WTC11 (cell line): ENCODE measurements around the gene CORO7. TPM values are rescaled to one million over a fixed set of nuclear protein-coding genes. Genes with fewer than 3 reads are reported as not detected.

Source experiments
- ATAC-seq: fragments of 200-7000 bp; cut with Tn5 transposase; 2 replicates; pipeline ENCODE4 v1.10.0; 2021; ENCODE audit warnings: mild to moderate bottlenecking, moderate library complexity
- CTCF ChIA-PET: fragments of 300-600 bp; sonication (Branson Sonifier 250); formaldehyde crosslinking; loops from one replicate; lab custom pipeline; 2021; ENCODE audit warnings: antibody characterized with exemption; lab: Charles Lee
- POLR2A ChIA-PET: fragments of 350-600 bp; sonication (Branson Sonifier 250); formaldehyde crosslinking; loops from one replicate; lab custom pipeline; 2021; ENCODE audit warnings: antibody characterized with exemption; lab: Charles Lee
- DNase-seq: peaks from one replicate; pipeline ENCODE4 v3.0.0; 2021; ENCODE audit warnings: low spot score
- H3K27ac Mint-ChIP-seq: 2 replicates; pipeline ENCODE4 v1.8.0; 2021; ENCODE audit warnings: mixed read lengths
- H3K27me3 Mint-ChIP-seq: 2 replicates; pipeline ENCODE4 v1.8.0; 2021; ENCODE audit warnings: low read depth, mild to moderate bottlenecking, moderate library complexity, mixed read lengths
- H3K36me3 Mint-ChIP-seq: 2 replicates; pipeline ENCODE4 v1.8.0; 2021; ENCODE audit warnings: mixed read lengths
- H3K4me1 Mint-ChIP-seq: 2 replicates; pipeline ENCODE4 v1.8.0; 2022; ENCODE audit warnings: mixed read lengths
- H3K4me3 Mint-ChIP-seq: 2 replicates; pipeline ENCODE4 v1.8.0; 2021; ENCODE audit warnings: mild to moderate bottlenecking, moderate library complexity, mixed read lengths
- H3K9me3 Mint-ChIP-seq: 2 replicates; pipeline ENCODE4 v1.8.0; 2021; ENCODE audit warnings: mixed read lengths
- CTCF ChIP-seq: fragments of 200-600 bp; IDR thresholded peaks from 2 replicates; pipeline ENCODE4 v1.8.0; 2022; ENCODE audit warnings: antibody characterized with exemption
- E2F1 ChIP-seq: sonication (generic); formaldehyde crosslinking; IDR thresholded peaks from 2 replicates; pipeline ENCODE4 v1.8.0; 2022; ENCODE audit warnings: mild to moderate bottlenecking, missing genetic modification reagents
- ETV6 ChIP-seq: sonication (generic); formaldehyde crosslinking; IDR thresholded peaks from 2 replicates; pipeline ENCODE4 v1.8.1; 2022; ENCODE audit warnings: mild to moderate bottlenecking, missing genetic modification reagents
- FOXJ3 ChIP-seq: sonication (generic); formaldehyde crosslinking; IDR thresholded peaks from 2 replicates; pipeline ENCODE4 v1.9.0; 2021; ENCODE audit warnings: missing genetic modification reagents, mild to moderate bottlenecking, borderline replicate concordance
- FOXK1 ChIP-seq: sonication (generic); formaldehyde crosslinking; IDR thresholded peaks from 2 replicates; pipeline ENCODE4 v1.8.0; 2022; ENCODE audit warnings: mild to moderate bottlenecking, moderate library complexity, missing genetic modification reagents
- FOXP1 ChIP-seq: sonication (generic); formaldehyde crosslinking; IDR thresholded peaks from 2 replicates; pipeline ENCODE4 v1.8.0; 2022; ENCODE audit warnings: missing genetic modification reagents, mild to moderate bottlenecking, moderate library complexity, borderline replicate concordance
- MAX ChIP-seq: sonication (generic); formaldehyde crosslinking; IDR thresholded peaks from 2 replicates; pipeline ENCODE4 v1.8.0; 2022; ENCODE audit warnings: mild to moderate bottlenecking, missing genetic modification reagents
- MLX ChIP-seq: sonication (generic); formaldehyde crosslinking; IDR thresholded peaks from 2 replicates; pipeline ENCODE4 v1.8.1; 2023; ENCODE audit warnings: mild to moderate bottlenecking, missing genetic modification reagents, moderate library complexity
- MXD4 ChIP-seq: fragments of 250-450 bp; sonication (Bioruptor Pico); IDR thresholded peaks from 2 replicates; pipeline ENCODE4 v1.8.0; 2021; ENCODE audit warnings: mild to moderate bottlenecking, moderate library complexity, borderline replicate concordance
- NR1H2 ChIP-seq: sonication (generic); formaldehyde crosslinking; IDR thresholded peaks from 2 replicates; pipeline ENCODE4 v1.9.0; 2021; ENCODE audit warnings: mild to moderate bottlenecking, moderate library complexity, missing genetic modification reagents
- OVOL2 ChIP-seq: fragments of 250-450 bp; sonication (Bioruptor Pico); IDR thresholded peaks from 2 replicates; pipeline ENCODE4 v1.9.0; 2021; ENCODE audit warnings: mild to moderate bottlenecking, borderline replicate concordance
- RORB ChIP-seq: fragments of 250-450 bp; sonication (Bioruptor Pico); IDR thresholded peaks from 2 replicates; pipeline ENCODE4 v1.9.0; 2021; ENCODE audit warnings: mild to moderate bottlenecking
- STAT6 ChIP-seq: sonication (generic); formaldehyde crosslinking; conservative IDR thresholded peaks from 2 replicates; pipeline ENCODE4 v1.8.1; 2023; ENCODE audit warnings: mild to moderate bottlenecking, low read depth, missing genetic modification reagents, moderate library complexity
- TEAD4 ChIP-seq: sonication (generic); formaldehyde crosslinking; IDR thresholded peaks from 2 replicates; pipeline ENCODE4 v1.8.0; 2022; ENCODE audit warnings: mild to moderate bottlenecking, missing genetic modification reagents
- USF2 ChIP-seq: sonication (generic); formaldehyde crosslinking; IDR thresholded peaks from 2 replicates; pipeline ENCODE4 v1.8.1; 2023; ENCODE audit warnings: mild to moderate bottlenecking, missing genetic modification reagents, moderate library complexity
- ZBTB21 ChIP-seq: sonication (generic); formaldehyde crosslinking; IDR thresholded peaks from 2 replicates; pipeline ENCODE4 v1.8.1; 2023; ENCODE audit warnings: mild to moderate bottlenecking, missing genetic modification reagents, borderline replicate concordance
- ZNF219 ChIP-seq: sonication (generic); formaldehyde crosslinking; IDR thresholded peaks from 2 replicates; pipeline ENCODE4 v1.8.0; 2023; ENCODE audit warnings: missing genetic modification reagents, mild to moderate bottlenecking, borderline replicate concordance
- ZNF423 ChIP-seq: fragments of 250-450 bp; sonication (Bioruptor Pico); IDR thresholded peaks from 2 replicates; pipeline ENCODE4 v2.1.2; 2022; ENCODE audit warnings: mild to moderate bottlenecking, moderate library complexity
- ZNF532 ChIP-seq: fragments of 250-450 bp; sonication (Bioruptor Pico); IDR thresholded peaks from 2 replicates; pipeline ENCODE4 v1.9.0; 2021; ENCODE audit warnings: mild to moderate bottlenecking, borderline replicate concordance
- ZNF671 ChIP-seq: fragments of 250-450 bp; sonication (Bioruptor Pico); IDR thresholded peaks from 2 replicates; pipeline ENCODE4 v1.8.0; 2021; ENCODE audit warnings: mild to moderate bottlenecking
- total RNA-seq: library from RNA; stranded (reverse); gene quantifications from 3 replicates; pipeline ENCODE4 v1.2.3, GENCODE V29; 2021

CORO7 gene
- total RNA-seq, 1 experiment from 2014 or later: 45.5 TPM

GRCh38 chr16:4393240-4393600 lies 23.2 kb downstream of the CORO7 start:
- ChIA-PET POLR2A (interaction anchor here (0.6 to 3.2 kb wide), 13 partner anchors 9 to 213 kb away, joined by 3 to 25 read pairs (median 6); partner anchors contain the start of genes PAM16 and TFAP4), CTCF (interaction anchor here (1.0 to 9.6 kb wide), 21 partner anchors 9 to 231 kb away, joined by 3 to 316 read pairs (median 8); partner anchors contain the start of genes MGRN1, PAM16, TFAP4 and VASN)
- H3K4me1 Mint-ChIP-seq: peaks cover 48% of the 10 kb centered on the region
- peaks cover 2% of the 10 kb centered on the region; the same call in 1 of the 2 replicates for H3K36me3 Mint-ChIP-seq
- H3K27ac Mint-ChIP-seq: peak overlapping the region; percentile 90
- TF ChIP-seq RORB (no peak), ZNF532 (CRISPR knock-in tag) (peak; percentile 3; the same call in 1 of the 2 replicates), FOXJ3 (CRISPR knock-in tag) (no peak)
- DNase-seq (no peak), ATAC-seq (no peak; the same call in 1 of the 2 replicates)
- H3K4me3 Mint-ChIP-seq: no peak overlapping the region; the same call in 1 of the 2 replicates
- H3K27me3 Mint-ChIP-seq: no peaks in the 10 kb centered on the region
- no peaks in the 10 kb centered on the region for H3K9me3 Mint-ChIP-seq

- peaks cover 48% of the 10 kb centered on the region for H3K4me1 Mint-ChIP-seq
- peak overlapping the region; percentile 20; the same call in 1 of the 2 replicates for H3K4me3 Mint-ChIP-seq
- DNase-seq (peak; percentile 81), ATAC-seq (peak; percentile 76)
- peak overlapping the region; percentile 92 for H3K27ac Mint-ChIP-seq
- peaks cover 2% of the 10 kb centered on the region; the same call in 1 of the 2 replicates for H3K36me3 Mint-ChIP-seq
- no peaks in the 10 kb centered on the region for H3K9me3 Mint-ChIP-seq
- POLR2A ChIA-PET: interaction anchor here (0.6 to 3.2 kb wide), 12 partner anchors 10 to 214 kb away, joined by 3 to 25 read pairs (median 6); partner anchors contain the start of genes PAM16 and TFAP4
- CTCF ChIA-PET: interaction anchor here (0.6 to 9.6 kb wide), 27 partner anchors 10 to 433 kb away, joined by 3 to 316 read pairs (median 5); partner anchors contain the start of genes MGRN1, PAM16, TFAP4 and VASN
- H3K27me3 Mint-ChIP-seq: no peaks in the 10 kb centered on the region
- TF ChIP-seq MXD4 (CRISPR knock-in tag) (no peak), USF2 (CRISPR knock-in tag) (peak; percentile 90), ETV6 (CRISPR knock-in tag) (peak; percentile 69; the same call in 1 of the 2 replicates), NR1H2 (CRISPR knock-in tag) (no peak), OVOL2 (CRISPR knock-in tag) (no peak), STAT6 (CRISPR knock-in tag) (no peak), E2F1 (CRISPR knock-in tag) (no peak), ZNF423 (CRISPR knock-in tag) (peak; percentile 90), ZNF219 (CRISPR knock-in tag) (0 out of 2 replicates have a peak, but pooled peaks have one; percentile 49), ZNF671 (CRISPR knock-in tag) (no peak), FOXK1 (CRISPR knock-in tag) (0 out of 2 replicates have a peak, but pooled peaks have one; percentile 57), CTCF (no peak), MLX (CRISPR knock-in tag) (no peak), MAX (peak; percentile 74), TEAD4 (CRISPR knock-in tag) (peak; percentile 93), ZBTB21 (CRISPR knock-in tag) (peak; percentile 52; the same call in 1 of the 2 replicates), FOXP1 (peak; percentile 58; the same call in 1 of the 2 replicates)
Observed at GRCh38 chr16:4392382-4393239, 23.8 kb downstream of the CORO7 start.
